K562 (cell line): ENCODE measurements around the gene AQP5.

Experiments used
- YY1 ChIP-seq, 3 experiments: IDR thresholded peaks; 2 replicates each; pipeline ENCODE4 v1.6.1; 2011; ENCODE audit warnings: low read length in 2 of 3, mild to moderate bottlenecking in 2 of 3, moderate library complexity in 2 of 3, borderline replicate concordance in 1 of 3, control low read depth in 1 of 3, low read depth in 1 of 3; ENCODE audit not compliant: insufficient read depth in 3 of 3, insufficient replicate concordance in 2 of 3, control insufficient read depth in 1 of 3, insufficient read length in 1 of 3; ENCODE audit errors: extremely low read depth in 1 of 3
- ZFX ChIP-seq: sonication (generic); formaldehyde crosslinking; IDR thresholded peaks from 2 replicates; pipeline ENCODE4 v1.8.0; 2022; ENCODE audit warnings: mild to moderate bottlenecking, missing genetic modification reagents, moderate library complexity
- ZNF232 ChIP-seq: sonication (generic); formaldehyde crosslinking; IDR thresholded peaks from 2 replicates; pipeline ENCODE4 v1.8.0; 2022; ENCODE audit warnings: mild to moderate bottlenecking, missing genetic modification reagents

GRCh38 chr12:49944046-49944445, 17.6 kb upstream of the AQP5 start:
- TF ChIP-seq ZFX (CRISPR knock-in tag) (no peak), YY1 (IDR thresholded peaks at IDR 0.05; ENCODE audit: borderline replicate concordance in 1 of 3, control insufficient read depth in 1 of 3, extremely low read depth in 1 of 3, insufficient read depth in 3 of 3, insufficient read length in 1 of 3, insufficient replicate concordance in 2 of 3, low read depth in 1 of 3, low read length in 2 of 3) (no peak), ZNF232 (no peak)
